DMS153 (cell line): Measurements from ENCODE around the gene TBCK.

Experiments
- DNase-seq: peaks from one replicate; lab custom pipeline; 2025; lab: John Stamatoyannopoulos, UW

Gene TBCK

GRCh38 chr4:106286611-106287010, 29.4 kb downstream of the TBCK start:
- no peak for DNase-seq

DNA sequence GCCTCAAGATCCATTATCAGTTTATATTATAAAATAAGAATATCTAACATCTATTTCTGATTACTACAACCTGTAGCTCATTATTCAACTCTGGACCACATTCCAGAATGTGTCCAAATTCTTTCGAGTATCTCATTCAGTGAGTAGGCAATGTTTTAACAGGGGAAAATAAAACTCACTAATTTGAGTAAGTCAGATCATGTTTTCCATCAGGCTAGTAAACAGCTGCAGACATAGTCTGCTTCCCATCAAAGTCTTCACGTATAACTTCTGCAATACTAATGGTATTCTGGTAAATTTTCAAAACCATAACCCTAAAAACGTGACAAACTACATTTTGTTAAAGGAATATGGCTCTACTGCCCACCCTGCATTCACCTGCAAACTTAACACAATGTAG, 31.8 kb downstream of the TBCK start:
- no peak for DNase-seq

GRCh38 chr4:106277140-106277675, 38.8 kb downstream of the TBCK start:
- no peak for DNase-seq

DNA sequence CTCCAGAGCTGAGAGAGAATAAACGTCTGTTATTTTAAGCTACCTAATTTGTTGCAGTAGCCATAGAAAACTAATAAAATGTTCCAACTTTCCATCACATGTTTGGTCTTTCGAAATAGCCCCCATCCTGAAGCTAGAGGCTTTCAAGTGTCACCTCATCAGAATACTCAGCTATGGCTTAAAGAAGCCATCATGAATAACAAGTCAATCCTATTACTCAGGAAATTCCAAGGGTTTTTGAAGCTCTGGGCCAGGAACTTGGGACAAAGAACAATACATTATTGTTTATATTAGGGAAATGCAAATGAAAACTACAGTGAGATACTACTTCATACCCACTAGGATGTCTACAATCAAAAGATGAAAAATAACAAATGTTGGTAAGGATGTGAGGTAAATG, 42.2 kb downstream of the TBCK start:
- DNase-seq: no peak

DNA sequence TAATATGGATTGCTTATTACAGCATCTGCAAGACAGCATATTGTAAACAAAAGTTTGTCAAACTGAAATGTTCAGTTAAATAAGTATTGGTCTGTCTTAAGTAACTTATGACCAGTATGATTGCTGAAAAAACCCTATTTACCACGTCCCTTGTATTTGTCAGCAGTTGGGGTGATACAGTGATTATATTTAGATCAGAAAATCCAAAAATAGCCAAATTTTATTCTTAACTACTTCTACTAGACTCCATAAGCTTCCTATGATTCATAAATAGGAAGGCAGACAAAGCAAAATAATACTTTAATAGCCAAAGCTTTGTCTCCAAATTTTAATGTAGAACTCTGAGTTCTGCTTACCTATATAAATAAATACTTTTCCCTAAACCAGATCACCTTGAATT, 45.3 kb downstream of the TBCK start:
- DNase-seq: no peak

GRCh38 chr4:106269711-106270110, 46.3 kb downstream of the TBCK start:
- no peak for DNase-seq

GRCh38 chr4:106268786-106269185, 47.2 kb downstream of the TBCK start:
- DNase-seq: no peak

DNA sequence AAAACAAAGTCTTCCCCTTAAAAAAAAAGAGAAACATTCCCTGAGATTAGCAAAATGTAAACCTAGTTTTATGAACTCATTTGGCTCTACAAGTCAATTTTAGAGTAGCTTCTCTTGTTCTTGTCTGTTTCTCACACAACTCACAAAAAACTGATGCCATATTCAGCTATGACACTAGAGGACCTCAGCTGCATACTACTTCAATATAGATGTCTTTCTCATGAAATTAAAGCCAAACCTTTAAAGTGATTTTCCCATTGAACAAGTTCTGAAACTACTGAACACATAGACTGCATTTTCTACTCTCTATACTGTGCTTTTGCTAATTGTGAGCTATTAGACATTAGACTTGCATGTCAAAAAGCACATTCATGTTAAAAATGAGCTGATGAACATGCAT, 49.8 kb downstream of the TBCK start:
- DNase-seq: no peak

DNA sequence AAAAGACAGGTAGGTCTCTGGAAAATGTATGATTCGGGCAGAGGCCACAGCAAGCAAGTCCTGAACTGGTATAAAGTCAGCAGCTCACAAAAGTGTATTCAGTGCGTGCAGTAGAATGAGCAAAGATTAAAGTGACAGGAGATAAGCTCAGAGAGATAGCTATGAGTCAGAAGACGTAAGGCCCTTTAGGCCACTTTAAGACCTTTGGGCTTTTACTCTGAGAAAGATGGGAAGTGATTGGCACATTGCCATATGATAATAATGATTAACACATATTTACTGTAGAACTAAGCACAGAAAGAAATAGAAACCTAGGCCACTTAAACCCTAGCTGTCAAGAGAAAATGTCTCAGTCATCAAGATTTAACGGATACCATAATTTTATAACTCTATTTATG, 51.7 kb downstream of the TBCK start:
- no peak for DNase-seq

GRCh38 chr4:106263594-106264330, 52.2 kb downstream of the TBCK start:
- no peak for DNase-seq

GRCh38 chr4:106261980-106262379, 54.0 kb downstream of the TBCK start:
- DNase-seq: no peak

DNA sequence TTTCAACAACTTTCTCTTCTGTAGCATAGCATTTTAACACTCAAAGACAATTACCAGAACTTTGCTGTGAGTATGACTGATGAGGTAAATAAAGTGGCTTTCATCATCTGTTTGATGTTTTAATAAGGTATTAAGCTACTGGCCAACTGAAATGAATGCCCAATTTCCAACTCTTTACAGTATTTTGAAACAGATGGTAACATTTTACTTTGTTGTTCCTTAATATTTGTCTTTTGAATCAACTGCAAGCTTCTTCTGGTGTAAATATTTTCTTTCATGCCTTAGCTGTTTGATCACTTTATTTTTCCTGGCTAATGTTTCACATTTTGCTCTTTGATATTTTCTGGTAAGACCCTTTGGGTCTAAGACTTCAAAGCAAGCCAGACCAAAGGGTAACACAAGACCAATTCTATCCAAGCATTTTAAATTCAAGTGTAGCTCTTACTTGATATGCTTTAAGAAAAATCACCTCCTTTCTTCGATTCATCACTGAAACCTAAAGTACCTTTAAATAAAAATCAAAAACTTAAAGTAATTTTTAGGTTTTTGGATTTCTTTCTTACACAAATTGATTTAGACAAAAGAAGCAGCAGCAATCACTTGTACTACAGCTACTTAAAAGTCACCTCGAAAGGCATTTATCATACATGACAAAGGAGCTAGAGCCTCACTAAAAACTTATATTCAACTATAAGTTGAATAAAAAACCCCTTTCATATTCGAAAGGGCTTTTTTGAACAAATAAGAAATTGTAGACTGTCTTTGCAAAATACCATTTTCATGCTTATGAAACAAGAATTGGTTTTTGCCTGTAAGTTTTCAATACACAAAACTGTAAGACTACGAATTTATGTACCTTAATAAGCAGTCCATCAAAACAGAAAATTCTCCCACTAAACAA, 57.6 kb downstream of the TBCK start:
- DNase-seq: no peak

DNA sequence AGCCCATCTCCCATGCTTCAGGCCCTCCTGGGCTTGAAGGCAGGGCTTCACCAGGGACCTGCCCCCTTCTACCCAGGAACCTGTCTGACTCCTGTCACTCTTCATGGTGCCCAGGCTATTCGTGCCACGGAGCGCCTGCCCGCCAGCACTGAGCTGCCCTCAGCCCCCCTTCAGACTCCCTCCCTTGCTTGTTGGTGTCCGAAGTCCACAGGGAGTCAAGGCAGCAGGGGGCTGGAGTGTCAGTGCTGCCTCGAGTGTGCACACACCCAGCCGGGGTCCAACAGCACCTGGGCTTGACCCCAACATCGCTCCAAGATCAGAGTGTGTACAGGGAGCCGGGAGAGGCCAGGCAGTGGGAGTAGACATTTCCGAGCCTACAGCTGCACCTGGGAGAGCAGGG, 59.8 kb downstream of the TBCK start:
- DNase-seq: no peak

DNA sequence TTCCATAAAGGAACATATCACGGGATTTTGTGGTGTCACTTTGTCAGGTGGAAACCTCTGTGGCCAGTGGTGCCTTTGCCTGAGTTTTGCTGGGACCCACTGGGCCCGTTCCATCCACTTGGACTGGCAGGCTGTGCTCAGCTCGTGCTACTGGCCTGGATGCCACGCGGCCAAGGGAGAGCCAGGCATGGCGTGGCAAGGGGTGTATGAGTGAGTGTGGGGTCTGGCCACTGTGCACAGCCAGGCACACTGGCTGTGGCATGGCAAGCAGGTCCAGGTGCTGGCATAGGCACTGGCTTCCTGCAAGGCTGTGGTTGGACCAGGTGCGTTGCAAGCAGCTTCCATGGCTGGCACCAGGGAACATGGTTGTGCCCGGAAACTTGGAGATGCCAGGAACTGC, 60.8 kb downstream of the TBCK start:
- no peak for DNase-seq

DNA sequence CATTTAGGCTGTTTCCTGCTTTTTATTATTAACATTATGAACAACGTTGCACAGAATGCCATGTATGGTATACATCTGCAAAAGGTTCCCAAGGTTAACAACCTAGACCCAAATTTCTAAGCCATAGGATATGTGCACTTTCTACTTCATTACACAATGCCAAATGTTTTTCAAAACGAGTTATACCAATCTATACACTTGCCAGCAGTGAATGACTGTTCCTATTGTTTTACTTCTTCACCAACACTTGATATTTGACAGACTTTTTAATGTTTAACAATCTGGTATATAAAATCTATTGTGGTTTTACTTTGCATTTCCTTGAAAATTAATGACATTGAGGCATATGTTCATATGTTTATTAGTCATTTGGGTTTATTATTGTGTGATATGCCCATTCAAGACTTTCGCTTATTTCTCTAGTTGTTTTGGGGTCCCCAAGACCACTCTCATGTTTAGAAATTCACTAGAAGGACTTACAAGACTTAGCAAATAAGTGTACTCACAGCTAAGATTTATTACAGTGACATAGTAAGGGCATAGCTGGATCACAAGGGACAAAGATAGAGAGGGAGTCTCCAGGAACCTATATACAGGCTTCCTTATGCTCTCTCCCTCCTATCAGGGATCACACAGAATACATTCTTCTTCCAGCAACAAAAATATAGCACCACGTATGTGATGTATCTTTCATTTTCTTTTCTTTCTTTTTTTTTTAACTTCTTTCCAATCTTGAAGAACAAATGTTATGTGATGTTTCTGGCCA, 62.5 kb downstream of the TBCK start:
- DNase-seq: no peak

GRCh38 chr4:106247600-106247999, 68.4 kb downstream of the TBCK start:
- no peak for DNase-seq

GRCh38 chr4:106246441-106246840, 69.6 kb downstream of the TBCK start:
- DNase-seq: no peak

DNA sequence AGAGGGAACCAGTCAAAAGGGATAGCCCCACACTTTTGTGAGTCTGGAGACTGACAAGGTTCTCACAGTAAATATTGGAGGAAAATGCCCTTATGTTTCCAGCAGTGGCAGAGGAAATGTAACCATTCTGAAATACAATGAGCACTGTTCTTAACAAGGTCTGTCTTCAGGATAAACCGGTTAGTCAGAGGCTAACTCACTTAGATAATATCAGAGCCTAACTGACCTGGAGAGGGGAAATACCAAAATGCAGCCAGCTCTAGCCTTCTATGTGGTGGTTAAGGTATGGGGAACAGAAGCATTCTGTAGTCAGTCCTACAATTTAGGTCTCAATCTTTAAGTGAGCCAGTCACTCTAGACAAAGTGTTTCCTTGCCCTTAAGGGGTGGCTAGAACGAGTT, 70.8 kb downstream of the TBCK start:
- DNase-seq: no peak

DNA sequence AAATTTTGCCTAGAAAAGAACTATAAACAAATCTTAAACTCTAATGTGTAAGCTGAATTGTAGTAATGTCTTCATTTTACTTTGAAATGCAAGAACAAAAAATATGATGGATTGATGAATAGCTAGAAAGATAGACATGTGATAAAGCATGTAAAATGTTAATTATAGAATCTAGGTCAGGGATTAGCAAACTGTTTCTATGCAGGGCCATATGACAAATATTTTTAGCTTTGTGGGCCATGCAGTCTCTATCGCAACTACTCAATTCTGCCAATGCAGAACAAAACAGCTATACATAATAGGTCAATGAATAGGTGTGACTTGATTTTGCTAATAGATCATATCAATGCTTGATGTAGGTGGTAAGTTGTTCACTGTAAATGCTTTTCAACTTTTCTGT, 75.3 kb downstream of the TBCK start:
- DNase-seq: no peak

- DNase-seq: peak; percentile 2
Observed at GRCh38 chr4:106238820-106239420, 77.1 kb downstream of the TBCK start.

DNA sequence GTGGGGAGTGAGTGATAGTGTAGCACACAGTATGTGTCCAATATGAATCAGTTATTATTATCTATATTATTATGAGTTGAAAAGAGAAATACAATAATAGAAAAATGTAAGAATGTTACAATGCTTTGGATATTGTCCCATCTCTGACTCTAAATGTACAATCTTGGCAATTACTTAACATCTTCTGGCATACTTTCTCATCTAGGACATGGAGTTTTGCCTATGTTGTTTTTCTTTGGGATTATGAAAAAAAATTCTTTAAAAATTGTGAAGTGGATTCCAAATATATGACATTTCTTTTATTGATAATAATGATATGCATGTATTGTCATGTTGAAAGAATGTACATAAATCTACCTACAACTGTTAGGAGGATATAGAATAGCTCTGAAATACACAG, 84.1 kb downstream of the TBCK start:
- DNase-seq: no peak

DNA sequence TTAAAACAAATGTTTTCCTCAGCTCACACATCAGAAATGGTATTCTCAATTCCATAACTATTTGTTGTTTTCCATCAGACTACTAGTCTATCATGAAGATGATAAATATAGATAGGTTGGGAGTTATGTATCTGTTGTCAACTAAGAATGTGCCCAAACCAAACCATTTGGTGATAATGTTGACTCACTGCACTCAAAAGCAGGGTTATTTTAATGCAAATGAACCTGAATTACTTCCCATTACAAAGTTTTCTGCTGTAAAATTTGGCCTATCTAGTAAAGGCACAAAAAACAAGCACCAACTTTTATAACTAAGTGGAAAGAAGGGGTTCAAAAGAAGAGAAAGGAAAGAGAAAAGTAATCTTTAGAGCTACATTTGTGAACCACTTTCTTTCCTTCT, 93.5 kb downstream of the TBCK start:
- DNase-seq: no peak
